D721Med (cell line): Measurements from ENCODE around the gene ATP10A.

Experiments
- DNase-seq: peaks from one replicate; pipeline ENCODE4 v3.0.0; 2011; ENCODE audit warnings: low spot score; ENCODE audit not compliant: insufficient read length
- FAIRE-seq: peaks from 2 replicates; lab custom pipeline; 2011; peaks lifted over from hg19 to GRCh38; lab: Jason Lieb, UNC
- TF ChIP-seq, protein P1 (sequence below): IDR thresholded peaks from 2 replicates; pipeline ENCODE4 v1.5.1; 2012; ENCODE audit warnings: mild to moderate bottlenecking, control low read depth; ENCODE audit not compliant: insufficient read depth; ENCODE audit errors: missing control alignments

ATP10A gene

DNA sequence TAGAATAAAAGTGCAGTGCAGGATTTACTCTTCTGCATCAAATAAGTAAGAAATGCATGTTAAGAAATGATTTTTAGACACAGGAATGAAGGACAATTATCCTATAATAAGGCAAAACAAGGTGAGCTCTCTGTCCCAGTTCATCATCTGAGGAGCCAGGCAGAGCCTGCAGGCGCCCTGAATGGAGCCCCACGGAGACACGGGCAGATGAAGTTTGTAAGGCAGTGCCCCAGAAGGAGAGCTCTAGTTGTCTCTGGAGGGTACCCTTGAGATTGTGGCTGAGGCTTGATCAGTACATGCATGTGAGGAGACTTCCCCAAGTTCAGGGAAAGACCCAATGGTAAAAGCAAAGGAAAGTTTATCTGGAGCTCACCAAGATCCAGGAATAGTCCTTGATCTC is 50.3 kb downstream of the ATP10A start:
- DNase-seq (no peak), FAIRE-seq (no peak)
- TF ChIP-seq, protein P1, sequence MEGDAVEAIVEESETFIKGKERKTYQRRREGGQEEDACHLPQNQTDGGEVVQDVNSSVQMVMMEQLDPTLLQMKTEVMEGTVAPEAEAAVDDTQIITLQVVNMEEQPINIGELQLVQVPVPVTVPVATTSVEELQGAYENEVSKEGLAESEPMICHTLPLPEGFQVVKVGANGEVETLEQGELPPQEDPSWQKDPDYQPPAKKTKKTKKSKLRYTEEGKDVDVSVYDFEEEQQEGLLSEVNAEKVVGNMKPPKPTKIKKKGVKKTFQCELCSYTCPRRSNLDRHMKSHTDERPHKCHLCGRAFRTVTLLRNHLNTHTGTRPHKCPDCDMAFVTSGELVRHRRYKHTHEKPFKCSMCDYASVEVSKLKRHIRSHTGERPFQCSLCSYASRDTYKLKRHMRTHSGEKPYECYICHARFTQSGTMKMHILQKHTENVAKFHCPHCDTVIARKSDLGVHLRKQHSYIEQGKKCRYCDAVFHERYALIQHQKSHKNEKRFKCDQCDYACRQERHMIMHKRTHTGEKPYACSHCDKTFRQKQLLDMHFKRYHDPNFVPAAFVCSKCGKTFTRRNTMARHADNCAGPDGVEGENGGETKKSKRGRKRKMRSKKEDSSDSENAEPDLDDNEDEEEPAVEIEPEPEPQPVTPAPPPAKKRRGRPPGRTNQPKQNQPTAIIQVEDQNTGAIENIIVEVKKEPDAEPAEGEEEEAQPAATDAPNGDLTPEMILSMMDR = no peak

DNA sequence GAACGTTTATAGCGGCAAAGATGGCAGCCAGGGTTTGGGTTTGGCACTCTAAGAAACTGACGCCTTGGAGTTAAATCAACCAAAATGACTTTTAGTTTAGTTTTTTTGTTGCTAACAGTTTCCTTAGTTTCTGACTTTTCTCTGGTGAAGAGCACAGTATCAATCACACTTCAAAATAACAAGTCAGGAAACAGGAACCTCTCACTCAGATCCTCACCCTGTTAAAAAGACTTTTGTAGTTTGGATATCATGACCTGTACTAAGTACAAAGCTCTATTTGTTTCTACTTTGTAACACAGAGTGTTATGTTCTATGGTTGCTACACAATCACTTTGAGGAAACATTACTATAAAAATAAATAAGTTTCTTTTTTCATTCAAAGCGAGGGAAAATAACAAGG is 51.1 kb downstream of the ATP10A start:
- FAIRE-seq (no peak), DNase-seq (no peak)
- TF ChIP-seq, protein P1 = no peak

DNA sequence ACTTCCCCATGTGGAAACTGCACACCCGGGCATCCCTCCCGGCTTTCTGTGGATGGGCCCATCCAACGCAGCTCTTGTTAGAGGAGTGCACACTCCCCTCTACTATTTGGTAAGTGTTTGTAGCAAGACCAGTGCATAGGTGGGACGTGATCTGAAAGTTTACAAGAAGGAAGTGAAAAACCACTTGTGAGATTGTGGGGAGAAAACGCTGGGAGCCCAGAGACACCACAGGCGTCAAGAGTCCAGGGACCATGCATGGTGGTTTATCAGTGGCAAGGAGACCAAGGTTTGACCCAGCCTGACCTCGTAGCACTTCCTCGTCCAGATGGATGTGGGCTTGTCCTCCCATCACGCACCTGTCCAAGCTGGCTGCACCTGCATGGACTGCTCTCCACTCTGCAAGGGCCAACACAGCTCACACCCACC is 51.6 kb downstream of the ATP10A start:
- no peak for DNase-seq
- TF ChIP-seq, protein P1 = no peak
- no peak for FAIRE-seq

DNA sequence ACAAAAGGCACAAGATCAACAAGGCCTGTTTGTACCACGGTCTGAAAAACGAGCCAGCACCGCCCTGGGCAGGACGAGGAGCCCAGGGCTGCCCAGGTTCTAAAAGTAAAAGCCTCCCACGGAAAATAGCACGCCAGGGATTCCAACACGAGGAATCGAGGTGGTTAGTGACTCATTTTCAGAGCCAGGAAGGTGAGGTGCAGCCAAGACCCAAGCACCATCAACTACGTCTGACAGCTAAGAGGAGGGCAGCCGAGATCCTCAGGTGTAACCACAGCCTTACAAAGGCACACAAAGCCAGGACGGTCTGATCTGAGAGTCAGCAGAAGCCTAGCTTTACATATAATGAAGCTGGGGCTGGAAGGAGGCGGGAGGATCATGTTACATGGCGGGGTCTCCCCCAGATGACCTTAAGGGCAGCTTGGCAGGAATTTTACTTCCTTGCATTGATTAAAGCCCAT is 52.5 kb downstream of the ATP10A start:
- no peak for FAIRE-seq
- DNase-seq = no peak
- TF ChIP-seq, protein P1 = no peak

DNA sequence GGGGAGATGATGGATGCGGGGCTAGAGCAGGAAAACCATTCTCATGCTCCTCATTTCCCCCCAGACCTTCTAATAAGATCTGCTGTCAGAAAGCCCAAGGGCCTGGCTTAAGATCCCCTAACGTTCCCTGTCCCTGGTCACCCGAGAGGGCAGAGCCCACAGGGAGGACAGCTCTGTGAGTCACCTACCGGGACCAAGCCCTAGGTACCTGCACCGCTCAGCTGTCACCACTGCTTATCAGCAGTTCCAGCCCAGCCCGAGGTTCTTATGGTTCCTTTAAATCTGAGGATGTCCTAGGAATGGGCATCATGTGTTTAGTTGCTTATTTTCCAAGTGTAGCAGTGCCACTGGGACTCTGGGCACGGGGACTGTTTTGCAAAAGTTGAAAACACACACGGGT is 53.0 kb downstream of the ATP10A start:
- no peak for FAIRE-seq

GRCh38 chr15:25807063-25807462 is 56.1 kb downstream of the ATP10A start:
- FAIRE-seq (no peak), DNase-seq (no peak)
- TF ChIP-seq, protein P1 = no peak

More for the DNA sequence above, 53.0 kb downstream of the ATP10A start:
- no peak for DNase-seq
- TF ChIP-seq, protein P1 = no peak

DNA sequence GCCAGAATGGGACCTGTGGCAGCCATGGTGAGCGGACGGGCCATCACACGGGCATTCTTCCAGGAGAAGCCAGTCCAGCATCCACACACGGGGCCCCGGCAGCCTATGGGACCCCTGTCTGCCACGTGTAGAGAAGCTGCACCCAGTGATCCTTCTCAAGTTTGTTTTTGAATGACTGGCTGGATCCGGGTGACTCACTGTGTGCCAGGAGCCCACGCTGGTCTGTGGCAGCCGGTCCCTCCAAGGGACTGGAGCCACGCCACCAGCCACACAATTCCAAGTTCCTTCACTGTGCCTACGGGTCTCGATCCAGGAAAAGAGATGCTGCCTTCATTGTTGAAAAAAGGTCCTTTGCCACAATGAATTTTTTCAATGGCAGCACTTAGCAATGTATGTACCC is 58.1 kb downstream of the ATP10A start:
- FAIRE-seq = no peak
- DNase-seq = no peak
- TF ChIP-seq, protein P1 = no peak
